Esophagus muscularis mucosa (tissue), 3 donors: Measurements from ENCODE around the gene BCL2L13.

Experiments used
- POLR2A ChIP-seq: fragments of 450-650 bp; IDR thresholded peaks from one replicate; pipeline ENCODE4 v1.6.1; 2017; ENCODE audit warnings: antibody characterized with exemption, moderate library complexity, mild to moderate bottlenecking, low read depth
- TF ChIP-seq, protein P1 (sequence below), 3 experiments: fragments of 200-600 bp in 2 of 3; fragments of 450-650 bp in 1 of 3; sonication (generic) in 2 of 3; IDR thresholded peaks; one replicate each; pipeline ENCODE4 v1.5.1; 2017 to 2019; ENCODE audit warnings: antibody characterized with exemption in 3 of 3, mild to moderate bottlenecking in 2 of 3, moderate library complexity in 1 of 3

DNA sequence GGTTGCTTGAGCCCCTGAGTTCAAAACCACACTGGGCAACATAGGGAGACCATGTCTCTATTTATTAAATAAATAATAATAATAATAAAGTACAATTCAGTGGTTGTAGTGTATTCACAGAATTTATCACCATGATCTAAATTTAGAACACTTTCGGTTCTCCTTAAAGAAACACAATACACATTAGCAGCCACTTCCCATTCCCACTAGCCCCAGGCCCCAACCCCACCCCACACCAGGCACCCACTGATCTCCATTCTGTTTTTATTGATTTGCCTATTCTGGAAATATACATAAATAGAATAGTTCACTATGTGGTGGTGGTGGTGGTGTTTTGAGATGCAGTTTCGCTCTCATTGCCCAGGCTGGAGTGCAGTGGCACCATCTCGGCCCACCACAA, 45.7 kb downstream of the BCL2L13 start:
- TF ChIP-seq, protein P1, sequence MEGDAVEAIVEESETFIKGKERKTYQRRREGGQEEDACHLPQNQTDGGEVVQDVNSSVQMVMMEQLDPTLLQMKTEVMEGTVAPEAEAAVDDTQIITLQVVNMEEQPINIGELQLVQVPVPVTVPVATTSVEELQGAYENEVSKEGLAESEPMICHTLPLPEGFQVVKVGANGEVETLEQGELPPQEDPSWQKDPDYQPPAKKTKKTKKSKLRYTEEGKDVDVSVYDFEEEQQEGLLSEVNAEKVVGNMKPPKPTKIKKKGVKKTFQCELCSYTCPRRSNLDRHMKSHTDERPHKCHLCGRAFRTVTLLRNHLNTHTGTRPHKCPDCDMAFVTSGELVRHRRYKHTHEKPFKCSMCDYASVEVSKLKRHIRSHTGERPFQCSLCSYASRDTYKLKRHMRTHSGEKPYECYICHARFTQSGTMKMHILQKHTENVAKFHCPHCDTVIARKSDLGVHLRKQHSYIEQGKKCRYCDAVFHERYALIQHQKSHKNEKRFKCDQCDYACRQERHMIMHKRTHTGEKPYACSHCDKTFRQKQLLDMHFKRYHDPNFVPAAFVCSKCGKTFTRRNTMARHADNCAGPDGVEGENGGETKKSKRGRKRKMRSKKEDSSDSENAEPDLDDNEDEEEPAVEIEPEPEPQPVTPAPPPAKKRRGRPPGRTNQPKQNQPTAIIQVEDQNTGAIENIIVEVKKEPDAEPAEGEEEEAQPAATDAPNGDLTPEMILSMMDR (IDR thresholded peaks at IDR 0.05): no peak
- TF ChIP-seq POLR2A: no peak
